Breast epithelium (tissue), 3 donors: ENCODE measurements around the gene CDH3.

ENCODE experiments used
- CTCF ChIP-seq, 3 donors: fragments of 450-650 bp; IDR thresholded peaks; one replicate each; pipeline ENCODE4 v1.5.1; 2016 to 2017; ENCODE audit warnings: antibody characterized with exemption in 3 of 3, mild to moderate bottlenecking in 3 of 3, moderate library complexity in 3 of 3
- POLR2A ChIP-seq: fragments of 450-650 bp; IDR thresholded peaks from one replicate; pipeline ENCODE4 v1.6.1; 2016; ENCODE audit warnings: antibody characterized with exemption, mild to moderate bottlenecking, moderate library complexity
- POLR2AphosphoS5 ChIP-seq, 3 donors: sonication (generic); formaldehyde crosslinking; IDR thresholded peaks; one replicate each; pipeline ENCODE4 v1.6.1; 2017; ENCODE audit warnings: antibody characterized with exemption in 3 of 3

GRCh38 chr16:68713361-68713760 lies 68.3 kb downstream of the CDH3 start:
- TF ChIP-seq CTCF (IDR thresholded peaks at IDR 0.05) (no peak), POLR2AphosphoS5 (IDR thresholded peaks at IDR 0.05) (no peak), POLR2A (no peak)
